Suprapubic skin (tissue), 3 donors: ENCODE measurements around the gene ELANE.

ENCODE experiments used
- EP300 ChIP-seq: sonication (generic); formaldehyde crosslinking; IDR thresholded peaks from one replicate; pipeline ENCODE4 v1.6.1; 2017; ENCODE audit warnings: antibody characterized with exemption
- POLR2A ChIP-seq, 2 donors: fragments of 450-650 bp; IDR thresholded peaks; one replicate each; pipeline ENCODE4 v1.6.1; 2017; ENCODE audit warnings: antibody characterized with exemption in 2 of 2, mild to moderate bottlenecking in 2 of 2, moderate library complexity in 2 of 2
- TF ChIP-seq, protein P1 (sequence below), 2 donors: fragments of 200-600 bp in 1 of 2; fragments of 450-650 bp in 1 of 2; sonication (generic) in 1 of 2; IDR thresholded peaks; one replicate each; pipeline ENCODE4 v1.5.1; 2016 to 2019; ENCODE audit warnings: antibody characterized with exemption in 2 of 2, mild to moderate bottlenecking in 1 of 2, moderate library complexity in 1 of 2

DNA sequence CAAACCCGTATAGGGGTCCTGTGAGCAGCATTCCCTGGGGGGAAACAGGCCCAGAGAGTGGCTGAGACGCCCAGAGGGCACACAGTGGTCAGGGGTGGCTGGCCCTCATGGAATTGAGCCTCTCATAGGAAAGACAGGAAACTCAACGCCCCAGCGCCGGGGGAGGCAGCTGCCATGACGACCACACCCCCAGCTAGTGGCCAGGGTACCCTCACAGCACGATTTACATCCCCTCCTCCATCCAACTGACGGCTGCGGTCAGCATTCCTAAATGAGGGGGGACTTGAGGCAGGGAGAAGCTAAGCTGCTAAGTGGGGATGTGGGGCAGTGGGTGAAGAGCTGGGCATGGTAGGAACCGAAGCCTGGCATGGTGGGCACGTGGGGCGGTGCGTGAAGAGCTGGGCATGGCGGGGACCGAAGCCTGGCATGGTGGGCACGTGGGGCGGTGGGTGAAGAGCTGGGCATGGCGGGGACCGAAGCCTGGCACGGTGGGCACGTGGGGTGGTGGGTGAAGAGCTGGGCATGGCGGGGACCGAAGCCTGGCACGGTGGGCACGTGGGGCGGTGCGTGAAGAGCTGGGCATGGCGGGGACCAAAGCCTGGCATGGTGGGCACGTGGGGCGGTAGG is 30.9 kb downstream of the ELANE start:
- TF ChIP-seq, protein P1, sequence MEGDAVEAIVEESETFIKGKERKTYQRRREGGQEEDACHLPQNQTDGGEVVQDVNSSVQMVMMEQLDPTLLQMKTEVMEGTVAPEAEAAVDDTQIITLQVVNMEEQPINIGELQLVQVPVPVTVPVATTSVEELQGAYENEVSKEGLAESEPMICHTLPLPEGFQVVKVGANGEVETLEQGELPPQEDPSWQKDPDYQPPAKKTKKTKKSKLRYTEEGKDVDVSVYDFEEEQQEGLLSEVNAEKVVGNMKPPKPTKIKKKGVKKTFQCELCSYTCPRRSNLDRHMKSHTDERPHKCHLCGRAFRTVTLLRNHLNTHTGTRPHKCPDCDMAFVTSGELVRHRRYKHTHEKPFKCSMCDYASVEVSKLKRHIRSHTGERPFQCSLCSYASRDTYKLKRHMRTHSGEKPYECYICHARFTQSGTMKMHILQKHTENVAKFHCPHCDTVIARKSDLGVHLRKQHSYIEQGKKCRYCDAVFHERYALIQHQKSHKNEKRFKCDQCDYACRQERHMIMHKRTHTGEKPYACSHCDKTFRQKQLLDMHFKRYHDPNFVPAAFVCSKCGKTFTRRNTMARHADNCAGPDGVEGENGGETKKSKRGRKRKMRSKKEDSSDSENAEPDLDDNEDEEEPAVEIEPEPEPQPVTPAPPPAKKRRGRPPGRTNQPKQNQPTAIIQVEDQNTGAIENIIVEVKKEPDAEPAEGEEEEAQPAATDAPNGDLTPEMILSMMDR (IDR thresholded peaks at IDR 0.05): no peak
- TF ChIP-seq POLR2A (IDR thresholded peaks at IDR 0.05) (no peak), EP300 (no peak)
